NCI-H69 (cell line): ENCODE results near the gene RNF167.
"Not testable (repeated sequence)": the region's sequence is repeated elsewhere in the genome, so short reads cannot be mapped to it uniquely, and the experiment has no call there.

Experiments used
- DNase-seq: peaks from one replicate; lab custom pipeline; 2025; lab: John Stamatoyannopoulos, UW

The RNF167 gene

DNA sequence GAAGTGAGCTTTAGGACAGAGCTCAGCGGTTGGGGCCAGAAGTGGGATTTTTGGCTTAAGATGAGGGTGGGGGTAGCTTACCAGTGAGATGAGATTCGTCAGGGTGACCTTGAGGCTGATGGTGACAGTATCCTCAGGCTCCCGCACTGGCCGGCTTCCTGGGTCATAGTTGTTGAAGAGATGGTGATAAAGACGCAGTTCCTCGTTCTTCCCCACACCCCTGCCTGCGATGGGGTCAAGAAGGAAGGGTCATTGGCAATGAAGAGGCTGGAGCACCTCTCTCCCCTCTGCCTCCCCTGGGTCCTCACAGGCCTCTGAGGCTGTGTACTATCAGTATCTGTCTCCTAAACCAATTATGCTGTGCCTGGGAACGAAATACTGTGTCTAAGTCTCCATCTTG, 37.5 kb upstream of the RNF167 start:
- no peak for DNase-seq

- DNase-seq, result peak; percentile 89
These were observed 36.8 kb upstream of the RNF167 start, which contains the start of gene CHRNE for GRCh38 chr17:4903051-4903818. Gene CHRNE, minus strand, starts transcription at chr17:4903098. Its CDS starts 35 bp downstream, at chr17:4903063.

DNA sequence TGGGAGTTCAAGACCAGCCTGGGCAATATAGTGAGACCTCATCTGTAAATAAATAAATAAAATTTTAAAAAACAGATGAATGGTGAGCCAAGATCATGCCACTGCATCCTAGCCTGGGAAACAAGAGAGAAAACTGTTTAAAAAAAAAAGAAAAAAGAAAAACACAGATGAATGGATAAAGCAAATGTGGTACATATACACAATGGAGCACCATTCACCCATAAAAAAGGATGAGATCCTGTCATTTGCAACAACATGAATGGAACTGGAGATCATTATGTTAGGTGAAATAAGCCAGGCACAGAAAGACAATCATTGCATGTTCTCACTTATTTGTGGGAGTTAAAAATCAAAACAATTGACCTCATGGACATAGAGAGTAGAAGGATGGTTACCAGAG, 33.4 kb upstream of the RNF167 start:
- DNase-seq, result not testable (repeated sequence)

DNA sequence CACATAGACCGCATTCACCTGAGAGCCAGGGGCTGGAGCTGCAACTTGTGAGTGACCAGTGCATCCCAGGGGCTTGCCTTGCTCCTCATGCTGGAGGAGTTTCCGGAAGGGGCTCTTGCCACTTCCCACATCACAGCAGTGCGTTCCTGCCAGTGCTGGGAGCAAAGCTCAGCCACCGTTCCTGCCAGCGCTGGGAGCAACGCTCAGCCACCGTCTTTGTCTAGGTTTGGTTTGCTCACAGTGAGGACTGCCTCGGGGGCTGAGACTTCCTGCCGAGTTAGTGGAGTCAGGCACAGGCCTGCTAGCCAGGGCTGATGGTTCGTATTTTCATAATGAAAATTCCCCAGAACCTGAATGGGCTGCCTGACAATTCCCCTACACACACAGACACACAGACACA, 31.8 kb upstream of the RNF167 start:
- peak; percentile 85 for DNase-seq

- peak; percentile 83 for DNase-seq
These were observed 31.2 kb upstream of the RNF167 start for GRCh38 chr17:4908711-4909496.

DNA sequence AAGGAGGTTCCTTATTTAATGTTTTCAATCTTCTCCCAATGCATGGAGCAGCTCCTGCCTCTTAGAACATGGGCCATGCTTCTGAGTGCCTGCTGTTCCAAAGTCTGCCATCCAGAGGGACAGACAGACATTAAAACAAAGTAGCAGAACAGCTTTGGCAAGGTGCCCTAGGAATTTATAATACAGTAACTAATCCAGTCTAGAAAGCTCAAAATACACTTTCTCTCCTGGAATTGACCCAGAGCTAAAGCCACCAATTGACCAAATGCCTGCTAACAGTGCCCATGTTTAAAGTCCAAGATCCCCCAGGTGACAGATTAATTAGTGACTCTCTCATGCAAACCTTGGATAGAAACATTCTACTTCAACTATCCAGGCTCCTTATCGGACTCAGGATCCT, 26.1 kb upstream of the RNF167 start:
- DNase-seq, result no peak

- DNase-seq, result not testable (repeated sequence)
These were observed 25.5 kb upstream of the RNF167 start for GRCh38 chr17:4914551-4914950.

- no peak for DNase-seq
These were observed 20.5 kb upstream of the RNF167 start for GRCh38 chr17:4919511-4920047.

DNA sequence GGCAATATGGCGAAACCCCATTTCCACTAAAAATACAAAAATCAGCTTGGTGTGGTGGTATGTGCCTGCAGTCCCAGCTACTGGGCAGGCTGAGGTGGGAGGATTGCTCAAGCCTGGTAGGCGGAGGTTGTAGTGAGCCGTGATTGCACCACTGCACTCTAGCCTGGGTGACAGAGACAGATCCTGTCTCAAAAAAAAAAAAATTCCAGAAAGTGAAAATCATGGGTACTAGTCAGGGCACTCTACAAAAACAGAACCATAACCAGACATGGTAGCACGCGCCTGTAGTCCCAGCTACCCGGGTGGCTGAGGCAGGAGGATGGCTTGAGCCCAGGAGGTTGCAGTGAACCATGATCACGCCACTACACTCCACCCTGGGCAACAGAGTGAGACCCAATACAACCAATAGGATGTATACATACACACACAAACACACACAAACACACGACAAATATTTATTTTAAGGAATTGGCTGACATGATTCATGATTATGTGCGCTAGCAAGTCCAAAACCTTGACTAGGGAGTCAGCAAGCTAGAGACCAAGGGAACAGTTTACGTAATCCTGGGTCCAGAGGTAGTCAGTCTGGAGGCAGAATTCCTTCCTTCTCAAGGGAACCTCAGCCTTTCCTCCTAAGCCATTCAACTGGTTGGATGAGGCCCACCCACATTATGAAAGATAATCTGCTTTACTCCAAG, 19.6 kb upstream of the RNF167 start:
- DNase-seq, result no peak

DNA sequence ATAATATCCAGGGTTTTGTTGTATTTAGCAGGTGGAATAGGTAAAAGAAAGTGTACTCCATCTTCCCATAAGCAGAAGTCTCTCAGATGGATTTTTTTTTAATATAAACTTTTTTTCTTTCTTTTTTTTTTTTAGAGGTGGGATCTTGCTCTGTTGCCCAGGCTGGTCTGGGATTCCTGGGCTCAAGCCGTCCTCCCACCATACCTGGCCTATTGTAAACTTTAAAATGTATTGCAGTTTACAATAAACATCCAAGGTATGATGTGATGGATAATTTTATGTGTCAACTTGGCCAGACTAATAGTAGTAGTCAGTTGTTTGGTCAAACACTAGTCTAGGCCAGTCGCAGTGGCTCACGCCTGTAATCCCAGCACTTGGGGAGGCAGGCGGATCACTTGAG, 18.7 kb upstream of the RNF167 start:
- DNase-seq, result no peak

GRCh38 chr17:4926577-4927335, 13.3 kb upstream of the RNF167 start:
- DNase-seq, result not testable (repeated sequence)

- no peak for DNase-seq
These were observed 11.2 kb upstream of the RNF167 start for GRCh38 chr17:4928881-4929280.

DNA sequence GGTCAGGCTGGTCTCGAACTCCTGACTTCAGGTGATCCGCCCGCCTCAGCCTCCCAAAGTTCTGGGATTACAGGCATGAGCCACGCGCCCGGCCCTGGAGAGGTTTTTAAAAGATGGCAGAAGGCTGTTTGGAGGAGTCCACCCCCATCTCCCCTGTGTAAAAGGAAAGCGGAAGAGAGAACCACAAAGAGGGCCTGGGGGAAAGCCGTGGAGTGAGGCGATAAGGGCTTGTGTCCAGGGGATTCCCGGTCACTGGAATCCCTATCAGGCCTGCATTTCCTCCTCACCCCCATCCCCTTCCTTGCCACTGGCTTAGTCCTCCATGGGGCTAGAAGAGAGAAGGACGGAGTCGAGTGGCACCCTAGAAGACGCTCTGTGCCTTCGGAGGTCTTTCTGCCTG, 8.1 kb upstream of the RNF167 start, which contains the start of gene GP1BA:
Gene GP1BA, plus strand, starts transcription at position 315 of the 400 bp plus-strand sequence. CDS start 328 bp downstream, outside the sequence.
- DNase-seq, result no peak

- DNase-seq, result no peak
These were observed 7.3 kb upstream of the RNF167 start for GRCh38 chr17:4932756-4933155.

- DNase-seq, result no peak
These were observed 6.4 kb upstream of the RNF167 start for GRCh38 chr17:4933646-4934045.

- DNase-seq, result peak; percentile 47
These were observed 5.7 kb upstream of the RNF167 start for GRCh38 chr17:4934173-4934979.

DNA sequence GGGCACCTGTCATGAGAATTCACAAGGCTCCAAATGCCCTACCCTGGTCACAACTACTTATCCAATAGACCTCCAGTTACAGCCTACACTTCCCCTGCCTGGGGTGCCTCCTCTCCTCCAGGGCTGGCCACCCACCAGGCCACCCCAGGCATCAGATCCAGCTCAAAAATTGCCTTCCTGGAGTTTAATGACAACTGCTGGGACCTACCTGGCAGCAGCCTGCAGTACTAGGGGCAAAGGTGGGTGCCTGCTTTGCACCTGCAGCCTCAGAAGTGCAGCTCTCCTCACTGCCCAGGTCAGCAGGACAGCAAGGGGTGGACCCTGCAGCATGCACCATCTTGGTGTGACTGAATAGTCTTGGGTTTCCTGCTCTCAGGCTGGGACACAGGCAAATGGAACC, 4.4 kb upstream of the RNF167 start:
- no peak for DNase-seq

- no peak for DNase-seq
These were observed 3.6 kb upstream of the RNF167 start for GRCh38 chr17:4936436-4936835.

DNA sequence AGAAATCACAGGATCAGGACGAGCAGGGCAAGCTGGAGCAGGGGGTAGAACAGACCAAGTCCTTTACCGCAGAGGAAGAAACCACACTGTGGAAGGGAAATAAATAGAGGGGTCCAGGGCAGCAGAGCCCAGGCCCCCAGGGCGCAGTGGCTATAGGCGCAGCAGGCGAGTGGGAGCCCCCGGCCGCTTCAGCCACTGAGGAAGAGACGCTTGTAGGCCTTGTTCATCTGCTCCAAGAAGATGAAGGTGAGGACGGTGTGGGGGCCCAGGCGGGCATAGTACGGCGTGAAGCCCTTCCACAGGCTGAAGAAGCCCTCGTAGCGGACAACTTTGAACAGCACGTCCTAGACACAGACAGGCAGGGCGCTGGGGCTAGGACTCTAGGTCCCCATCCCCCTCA, 2.5 kb upstream of the RNF167 start:
- no peak for DNase-seq

- no peak for DNase-seq
These were observed 2.0 kb upstream of the RNF167 start for GRCh38 chr17:4938069-4938491.
